GM18867 (cell line): ENCODE results near the gene CDH5.

Source experiments
- ATAC-seq: cut with Tn5 transposase; IDR thresholded peaks from one replicate; pipeline ENCODE4 v1.9.1; 2021; ENCODE audit warnings: mild to moderate bottlenecking, moderate library complexity; ENCODE audit not compliant: unreplicated experiment

CDH5 gene

DNA sequence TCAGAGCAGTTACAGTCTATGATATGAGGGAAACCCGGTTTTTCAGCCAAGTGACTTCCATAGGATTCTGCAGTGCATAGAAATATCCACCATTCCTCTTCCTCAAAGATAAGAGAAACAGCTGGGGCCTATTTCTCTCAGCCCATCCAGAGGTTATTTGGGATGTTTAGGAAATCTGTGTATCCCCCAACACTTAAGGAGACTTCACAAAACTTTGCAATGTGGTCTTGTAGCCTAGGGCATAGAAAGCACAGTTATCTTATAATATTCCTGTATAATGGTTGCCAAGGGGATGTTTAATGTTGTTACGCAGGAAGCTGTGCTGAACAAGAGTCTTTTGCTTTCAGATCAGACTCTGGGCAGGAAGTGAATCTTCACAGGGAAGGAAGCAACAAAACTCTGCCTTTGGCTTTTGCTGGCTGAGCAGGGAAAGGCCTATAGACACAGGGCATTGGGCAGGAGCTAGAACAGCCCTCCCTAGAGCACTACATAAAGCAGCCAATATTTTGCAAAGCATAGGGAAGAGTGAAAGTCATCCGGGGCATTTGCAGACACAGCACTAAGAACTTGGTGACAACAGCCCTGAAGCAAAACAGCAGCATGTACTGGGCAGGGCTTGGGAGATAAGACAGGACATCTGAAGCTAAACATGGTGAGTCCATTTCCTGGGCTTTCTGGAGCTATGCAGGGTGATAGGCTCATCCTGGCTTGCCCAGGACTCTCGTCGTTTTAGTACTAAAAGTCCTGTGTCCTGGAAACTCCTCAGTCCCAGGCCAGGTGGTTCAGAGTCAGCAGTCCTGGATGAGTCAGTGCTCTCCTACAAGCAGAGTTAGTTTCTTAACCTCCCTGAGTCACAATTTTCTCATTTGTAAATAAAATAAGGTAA, 41.9 kb downstream of the CDH5 start:
- ATAC-seq: no peak

- no peak for ATAC-seq
These were observed 42.7 kb downstream of the CDH5 start for GRCh38 chr16:66409156-66409555.

- ATAC-seq: no peak
These were observed 45.7 kb downstream of the CDH5 start for GRCh38 chr16:66412182-66412581.

DNA sequence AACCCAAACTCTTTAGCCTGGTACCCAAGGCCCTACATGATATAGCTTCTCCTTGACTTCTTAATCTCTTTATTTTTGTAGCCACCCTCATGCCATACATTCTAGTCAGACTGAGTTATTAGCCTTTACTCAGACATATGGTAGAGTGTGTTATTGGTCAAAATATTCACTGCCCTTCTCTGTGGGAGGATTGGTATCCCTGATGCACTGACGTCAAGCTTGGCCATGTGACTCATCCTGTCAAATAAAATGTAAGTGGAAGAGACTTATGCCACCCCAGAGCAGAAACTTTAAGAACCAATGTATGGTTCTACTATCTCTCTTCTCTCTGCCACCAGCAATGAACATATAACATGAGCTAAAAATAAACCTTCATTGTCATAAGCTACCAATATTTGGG, 48.4 kb downstream of the CDH5 start:
- no peak for ATAC-seq

GRCh38 chr16:66416136-66416535, 49.6 kb downstream of the CDH5 start:
- ATAC-seq: no peak

DNA sequence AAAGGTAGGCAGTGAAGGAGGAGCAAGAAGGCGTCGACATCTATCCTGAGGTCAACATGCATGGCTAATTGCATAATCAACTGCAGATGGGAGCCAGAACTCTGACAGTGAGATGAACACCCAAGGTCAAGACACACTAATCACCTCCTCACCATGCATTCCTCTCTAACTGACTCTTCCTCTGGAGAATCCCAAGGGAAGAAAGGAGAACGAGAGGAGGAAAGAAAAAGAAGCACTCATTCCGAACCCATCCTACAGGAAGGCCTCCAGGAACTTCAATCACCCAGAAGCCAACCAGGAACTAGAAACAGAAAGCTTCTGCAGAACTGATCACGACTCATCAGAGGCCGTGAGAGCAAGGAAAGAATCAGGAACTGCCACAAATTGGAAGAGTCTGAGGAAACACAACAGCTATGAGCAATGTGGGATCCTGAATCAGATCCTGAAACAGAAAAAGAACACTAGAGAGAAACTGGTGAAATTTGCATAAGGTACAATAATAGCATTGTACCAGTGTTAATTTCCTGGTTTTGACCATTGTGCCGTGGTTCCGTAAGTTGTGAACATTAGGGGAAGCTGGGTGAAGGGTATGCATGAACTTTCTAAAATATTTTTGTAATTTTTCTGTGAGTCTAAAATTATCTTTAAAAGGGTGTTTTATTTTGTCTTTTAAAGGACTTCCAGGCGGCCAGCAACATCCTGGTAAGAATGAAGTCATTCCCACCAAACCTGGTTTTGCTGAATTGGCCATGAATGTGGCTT, 50.6 kb downstream of the CDH5 start:
- ATAC-seq: no peak

DNA sequence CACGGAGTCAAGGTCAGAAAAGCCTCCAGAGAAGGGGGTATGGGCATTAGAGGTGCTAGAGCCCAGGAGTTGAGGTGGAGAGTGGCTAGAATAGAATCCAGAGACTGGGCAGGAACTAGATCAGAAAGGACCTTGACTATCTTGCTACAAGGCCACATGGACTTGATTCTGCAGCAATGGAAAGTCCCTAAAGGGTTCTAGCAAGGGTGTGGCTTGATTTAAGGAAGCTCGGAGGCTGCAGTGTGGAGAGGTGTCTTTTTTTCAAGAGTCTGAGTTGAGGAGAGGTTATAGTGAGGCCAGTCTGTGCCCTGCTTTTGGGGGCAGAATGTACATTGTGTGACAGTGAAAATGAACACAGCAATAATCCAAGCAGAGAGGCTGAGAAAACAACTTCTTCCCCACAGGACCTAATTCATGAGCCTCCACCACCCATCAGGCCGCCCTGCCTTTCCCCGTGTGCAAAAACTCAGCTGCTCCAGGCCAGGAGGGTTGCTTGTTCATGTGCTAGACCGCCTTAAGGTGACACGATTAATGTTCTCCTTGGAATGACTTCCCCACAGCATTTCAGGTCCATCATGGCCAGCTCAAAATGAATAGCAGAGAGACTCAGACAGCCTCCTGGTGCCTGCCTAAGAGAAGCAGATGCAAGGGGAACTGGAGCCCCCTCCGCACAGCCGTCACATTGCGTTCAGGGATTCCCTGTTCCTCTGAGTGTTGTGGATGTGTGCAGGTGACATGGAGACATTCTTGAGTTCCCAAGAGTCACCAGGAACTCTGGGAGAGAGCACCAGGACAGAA, 51.9 kb downstream of the CDH5 start:
- no peak for ATAC-seq

- no peak for ATAC-seq
These were observed 53.0 kb downstream of the CDH5 start for GRCh38 chr16:66419527-66419926.

DNA sequence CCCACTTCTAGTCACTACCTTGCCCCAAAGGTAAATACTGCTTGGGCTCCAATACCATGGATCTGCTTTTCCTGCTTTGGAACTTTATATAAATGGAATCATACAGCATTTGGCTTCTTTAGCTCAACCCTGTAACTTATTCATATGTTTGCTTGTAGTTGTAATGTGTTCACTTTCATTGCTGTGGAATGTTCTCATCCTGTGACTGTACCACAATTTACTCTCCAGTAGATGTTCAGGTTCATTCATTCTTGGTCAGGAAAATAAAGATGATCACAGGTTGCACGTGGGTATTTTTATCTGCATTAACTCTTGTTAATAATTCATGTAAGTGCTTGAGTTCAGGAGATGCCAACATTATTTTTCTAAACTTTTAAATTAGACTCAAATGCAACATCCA, 53.9 kb downstream of the CDH5 start:
- no peak for ATAC-seq

DNA sequence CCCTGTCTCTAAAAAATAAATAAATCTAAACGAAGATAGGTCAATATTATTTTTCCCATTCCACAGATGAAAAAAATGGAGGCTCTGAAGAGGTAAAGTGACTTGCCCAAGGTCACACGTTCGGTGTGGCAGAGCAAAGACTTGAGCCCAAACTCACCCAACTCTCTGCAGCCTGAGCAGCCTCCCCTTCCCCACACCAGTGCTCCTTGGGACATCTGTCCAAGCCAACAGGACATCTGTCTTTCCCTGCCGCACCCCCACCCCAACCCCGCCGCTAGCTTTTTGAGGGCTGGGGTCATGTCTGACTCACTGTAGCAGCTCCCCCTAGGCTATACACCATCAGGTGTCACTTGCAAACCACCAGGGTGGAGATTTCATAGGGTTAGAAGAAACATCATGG, 55.4 kb downstream of the CDH5 start:
- no peak for ATAC-seq

DNA sequence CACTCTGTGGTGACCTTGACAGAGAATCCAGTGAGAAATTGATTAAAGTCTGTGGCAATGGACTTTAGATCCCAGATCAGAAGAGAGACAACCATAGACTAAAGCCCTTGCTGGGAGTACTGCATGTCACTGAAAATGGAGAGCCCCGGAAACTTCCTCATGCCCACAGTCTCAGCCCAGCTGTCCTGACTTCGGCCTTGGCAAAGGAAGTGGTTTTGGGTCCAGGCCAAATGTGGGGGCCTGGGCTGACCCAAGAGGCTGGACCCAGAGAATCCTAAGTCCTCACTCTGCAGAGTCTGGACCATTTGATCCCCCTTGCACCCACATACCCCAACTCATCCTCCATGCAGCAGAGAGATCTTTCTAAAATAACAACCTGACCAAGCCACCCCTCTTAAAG, 55.9 kb downstream of the CDH5 start:
- ATAC-seq: no peak

DNA sequence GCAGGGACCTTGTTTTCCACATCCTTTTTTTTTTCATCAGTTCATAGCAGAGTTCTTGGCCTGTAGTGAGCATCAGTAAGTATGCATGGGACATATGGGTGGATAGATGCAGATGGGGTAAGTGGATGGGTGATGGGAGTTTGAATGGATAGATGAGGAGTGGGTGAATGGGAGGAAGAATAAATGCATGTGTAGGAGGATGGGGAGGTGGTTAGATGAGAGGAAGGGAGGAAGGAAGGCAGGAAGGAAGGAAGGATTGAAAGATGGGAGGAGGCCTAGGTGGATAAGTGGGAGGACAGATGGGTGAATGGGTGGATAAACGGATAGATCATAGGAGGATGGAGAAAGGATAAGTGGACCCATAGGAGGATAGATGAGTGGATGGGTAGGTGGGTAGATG, 56.7 kb downstream of the CDH5 start:
- ATAC-seq: no peak

DNA sequence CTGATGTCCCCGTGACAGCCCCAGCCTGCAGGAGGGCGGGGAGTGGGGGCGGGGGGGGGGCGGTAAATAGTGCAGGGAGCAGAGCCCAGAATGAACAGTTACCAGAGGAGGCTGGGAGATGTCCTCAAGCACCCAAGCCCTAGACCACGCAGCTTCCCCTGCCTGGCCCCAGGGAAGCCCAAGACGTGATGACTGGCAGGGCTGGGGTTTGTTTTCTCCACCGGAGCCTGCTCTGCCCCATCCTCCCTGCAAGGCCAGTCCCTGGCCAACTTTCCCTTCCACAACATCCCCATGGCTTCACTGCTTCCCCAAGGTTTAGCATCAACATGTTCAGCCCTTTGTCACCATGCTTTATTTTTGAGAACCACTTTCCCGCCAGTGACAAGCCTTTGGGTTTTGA, 59.2 kb downstream of the CDH5 start:
- ATAC-seq: no peak

GRCh38 chr16:66426112-66427035, 59.9 kb downstream of the CDH5 start:
- ATAC-seq: no peak

- no peak for ATAC-seq
These were observed 60.8 kb downstream of the CDH5 start, which contains the start of gene BEAN1 for GRCh38 chr16:66427036-66427860. BEAN1 (plus strand) TSS chr16:66427295; CDS start chr16:66437677, 10,382 bp downstream.

DNA sequence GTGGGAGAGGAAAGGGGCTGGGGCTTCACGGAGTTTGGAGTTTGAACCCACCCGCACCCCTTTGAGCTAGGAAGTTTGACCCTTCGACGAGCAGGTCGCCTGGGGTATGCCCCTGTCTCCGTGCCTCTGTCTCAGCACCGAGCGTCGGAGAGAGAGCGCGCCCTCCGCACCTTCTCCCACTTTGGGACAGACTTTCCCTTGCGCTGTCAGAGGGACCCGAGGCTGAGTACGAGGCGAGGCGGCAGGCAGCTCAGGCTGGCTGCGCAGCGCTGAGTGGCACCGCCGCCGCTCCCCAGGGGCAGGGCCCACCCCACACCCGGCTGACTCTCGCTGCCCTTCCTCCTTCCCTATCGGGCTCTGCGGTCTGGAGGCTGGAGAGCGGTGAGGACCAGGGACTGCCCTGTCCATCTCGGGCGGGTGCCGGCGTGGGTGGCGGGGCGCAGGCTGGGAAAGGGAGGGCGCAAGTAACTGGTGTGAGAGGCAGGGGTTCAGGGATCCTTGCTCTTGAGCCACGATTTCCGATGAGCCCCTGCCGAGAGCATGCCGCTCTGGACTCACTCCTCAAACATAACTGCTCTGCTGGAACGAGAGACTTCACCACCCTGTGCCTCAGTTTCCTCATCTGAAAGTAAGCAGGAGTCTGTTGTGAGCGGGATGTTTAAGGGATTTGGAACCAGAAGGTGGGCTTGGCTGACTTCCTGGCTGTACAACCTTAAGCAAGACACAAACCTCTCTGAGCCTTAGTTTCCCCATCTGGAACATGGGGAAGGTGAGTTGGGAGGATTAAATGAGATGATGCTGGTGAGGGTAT, 61.6 kb downstream of the CDH5 start:
- no peak for ATAC-seq

DNA sequence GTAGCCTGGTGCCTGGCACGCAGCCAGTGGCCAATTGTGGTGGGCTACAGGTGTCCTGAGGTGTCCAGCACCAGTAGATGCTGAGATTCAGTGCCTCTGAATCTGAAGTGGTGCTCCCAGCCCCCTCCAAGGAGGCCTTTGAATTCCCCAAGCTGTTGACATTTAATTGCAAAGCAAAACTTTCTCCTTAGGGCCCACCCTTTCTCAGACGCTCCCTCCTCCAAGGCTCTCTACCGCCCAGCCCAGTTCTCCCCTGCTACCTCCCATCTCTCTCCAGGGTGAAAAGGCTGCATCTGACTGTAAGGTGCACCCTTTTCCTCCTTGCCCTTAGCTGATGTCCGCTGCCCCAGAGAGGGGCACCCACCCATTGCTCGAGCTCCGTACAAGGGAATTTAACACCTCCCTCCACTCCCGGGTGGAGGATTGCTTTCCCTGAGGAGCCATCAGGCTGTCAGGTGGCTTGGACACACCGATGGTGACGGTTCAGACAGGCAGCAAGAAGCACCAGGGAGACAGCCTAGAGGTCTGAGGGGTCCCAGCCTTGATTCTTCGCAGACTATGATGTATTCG, 62.3 kb downstream of the CDH5 start:
- no peak for ATAC-seq

DNA sequence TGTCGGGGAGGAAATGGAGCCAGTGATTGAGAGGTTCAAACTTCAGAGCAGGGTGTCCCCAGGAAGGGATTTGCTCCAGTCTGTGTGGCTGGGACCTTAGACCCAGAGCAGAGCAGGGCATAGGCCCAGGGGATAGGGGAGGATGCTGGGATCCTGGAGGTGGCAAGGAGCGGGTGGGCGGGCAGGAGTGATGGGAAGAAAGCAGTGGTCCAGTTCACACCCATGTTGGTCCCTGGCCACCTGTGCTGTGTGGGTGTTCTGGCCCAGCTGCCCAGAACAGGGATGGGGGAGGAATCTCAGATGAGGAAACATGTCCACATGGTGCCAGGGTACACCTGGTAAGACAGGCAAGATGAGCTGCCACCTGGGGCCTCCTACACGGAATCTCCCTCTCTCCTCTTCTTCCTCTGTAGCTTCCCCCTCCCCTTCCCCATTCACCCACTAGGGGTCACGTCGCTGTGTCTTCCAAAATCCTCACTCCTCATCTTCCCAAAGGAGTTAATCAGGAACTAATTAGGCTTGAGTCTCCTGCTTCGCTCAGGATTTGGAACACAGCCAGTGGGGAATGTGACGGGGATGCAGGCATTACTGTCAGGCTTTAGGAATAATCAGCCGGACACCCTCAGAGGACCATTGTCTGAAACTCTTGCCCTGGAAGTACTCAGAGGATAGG, 62.9 kb downstream of the CDH5 start:
- no peak for ATAC-seq
